HEK293T (cell line): ENCODE results near the gene FXYD4.

Experiments used
- CTCF ChIA-PET: fragments of 350-600 bp; formaldehyde crosslinking; extraction: SDS; loops from one replicate; lab custom pipeline; 2021; ENCODE audit warnings: antibody characterized with exemption, inconsistent platforms; lab: Yijun Ruan, JAX
- POLR2A ChIA-PET: fragments of 350-600 bp; formaldehyde crosslinking; extraction: SDS; loops from one replicate; lab custom pipeline; 2020; ENCODE audit warnings: antibody characterized with exemption, inconsistent platforms; lab: Yijun Ruan, JAX
- DNase-seq: peaks from one replicate; pipeline ENCODE4 v3.0.0; 2012; ENCODE audit warnings: mixed read lengths; ENCODE audit errors: extremely low spot score
- ARNT ChIP-seq: fragments of 450-650 bp; IDR thresholded peaks from 2 replicates; pipeline ENCODE4 v1.6.1; 2017; ENCODE audit warnings: mild to moderate bottlenecking
- BHLHE40 ChIP-seq: fragments of 450-650 bp; IDR thresholded peaks from 2 replicates; pipeline ENCODE4 v1.6.1; 2016; ENCODE audit warnings: mild to moderate bottlenecking, moderate library complexity, borderline replicate concordance
- CTBP1 ChIP-seq: fragments of 450-650 bp; IDR thresholded peaks from 2 replicates; pipeline ENCODE4 v1.6.1; 2016; ENCODE audit warnings: borderline replicate concordance
- ELF4 ChIP-seq: fragments of 450-650 bp; IDR thresholded peaks from 2 replicates; pipeline ENCODE4 v1.6.1; 2017; ENCODE audit warnings: antibody characterized with exemption
- FOXA1 ChIP-seq: fragments of 450-650 bp; IDR thresholded peaks from 2 replicates; pipeline ENCODE4 v1.6.1; 2016; ENCODE audit warnings: mild to moderate bottlenecking
- FOXK2 ChIP-seq: fragments of 450-650 bp; IDR thresholded peaks from 2 replicates; pipeline ENCODE4 v1.6.1; 2016; ENCODE audit warnings: mild to moderate bottlenecking
- FOXM1 ChIP-seq: fragments of 450-650 bp; IDR thresholded peaks from 2 replicates; pipeline ENCODE4 v1.6.1; 2017; ENCODE audit warnings: mild to moderate bottlenecking, borderline replicate concordance
- HDGF ChIP-seq: fragments of 450-650 bp; IDR thresholded peaks from 2 replicates; pipeline ENCODE4 v1.6.1; 2017; ENCODE audit warnings: antibody characterized with exemption, borderline replicate concordance
- L3MBTL2 ChIP-seq: fragments of 450-650 bp; conservative IDR thresholded peaks from 2 replicates; pipeline ENCODE4 v1.6.1; 2016; ENCODE audit warnings: mild to moderate bottlenecking
- LEF1 ChIP-seq: fragments of 450-650 bp; IDR thresholded peaks from 2 replicates; pipeline ENCODE4 v1.6.1; 2017; ENCODE audit warnings: mild to moderate bottlenecking, borderline replicate concordance
- NFRKB ChIP-seq: fragments of 450-650 bp; IDR thresholded peaks from 2 replicates; pipeline ENCODE4 v1.6.1; 2016; ENCODE audit warnings: mild to moderate bottlenecking, moderate library complexity
- SP1 ChIP-seq: fragments of 450-650 bp; IDR thresholded peaks from 2 replicates; pipeline ENCODE4 v1.6.1; 2017
- SUZ12 ChIP-seq: fragments of 450-650 bp; IDR thresholded peaks from 2 replicates; pipeline ENCODE4 v1.6.1; 2016; ENCODE audit warnings: mild to moderate bottlenecking
- TARDBP ChIP-seq: fragments of 450-650 bp; IDR thresholded peaks from 2 replicates; pipeline ENCODE4 v1.6.1; 2016
- ZNF384 ChIP-seq: fragments of 450-650 bp; IDR thresholded peaks from 2 replicates; pipeline ENCODE4 v1.6.1; 2016
- TF ChIP-seq, protein P1 (sequence below): fragments of 450-650 bp; IDR thresholded peaks from 2 replicates; pipeline ENCODE4 v1.6.1; 2016

Gene FXYD4

DNA sequence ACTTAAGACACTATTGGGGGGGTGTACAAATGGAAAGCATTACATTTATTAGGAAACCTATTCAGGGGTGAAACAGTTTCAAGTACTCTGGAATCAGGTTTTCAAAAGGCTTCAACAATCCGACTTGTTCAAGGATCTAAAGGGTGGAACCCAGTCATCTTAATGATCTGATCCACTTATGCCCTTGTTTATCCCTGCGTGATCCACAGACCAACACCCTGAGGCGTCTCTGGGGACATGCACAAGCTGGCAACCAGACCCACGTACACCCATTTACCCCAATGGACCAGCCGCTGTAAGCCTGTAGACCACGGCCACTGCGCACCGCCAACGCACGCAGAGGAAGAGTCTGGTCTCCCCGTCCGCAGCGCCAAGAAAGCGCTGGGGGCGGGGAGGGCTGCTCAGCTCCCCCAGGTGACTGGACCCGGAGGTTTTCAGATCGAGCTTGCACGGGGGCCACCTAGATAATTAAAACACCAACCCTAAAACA, 24.2 kb downstream of the FXYD4 start:
- CTCF ChIA-PET, result no interaction called here
- DNase-seq, result no peak
- POLR2A ChIA-PET, result interaction anchor here (0.7 to 2.9 kb wide), 8 partner anchors 8 to 36 kb away, joined by 3 to 21 read pairs (median 4); no protein-coding TSS in a partner anchor
- no peak for TF ChIP-seq HDGF
- no peak for TF ChIP-seq FOXK2
- TF ChIP-seq ARNT, result no peak
- no peak for TF ChIP-seq ZNF384
- no peak for TF ChIP-seq L3MBTL2

GRCh38 chr10:43396061-43396927, 24.9 kb downstream of the FXYD4 start:
- POLR2A ChIA-PET, result interaction anchor here (0.6 to 2.9 kb wide), 11 partner anchors 8 to 49 kb away, joined by 3 to 21 read pairs (median 3); partner anchors contain the start of gene HNRNPF
- CTCF ChIA-PET, result no interaction called here
- peak; percentile 92 for TF ChIP-seq L3MBTL2
- TF ChIP-seq ZNF384, result no peak
- DNase-seq, result peak; percentile 79

GRCh38 chr10:43396928-43397624, 25.6 kb downstream of the FXYD4 start:
- DNase-seq, result peak; percentile 71
- TF ChIP-seq, protein P1, sequence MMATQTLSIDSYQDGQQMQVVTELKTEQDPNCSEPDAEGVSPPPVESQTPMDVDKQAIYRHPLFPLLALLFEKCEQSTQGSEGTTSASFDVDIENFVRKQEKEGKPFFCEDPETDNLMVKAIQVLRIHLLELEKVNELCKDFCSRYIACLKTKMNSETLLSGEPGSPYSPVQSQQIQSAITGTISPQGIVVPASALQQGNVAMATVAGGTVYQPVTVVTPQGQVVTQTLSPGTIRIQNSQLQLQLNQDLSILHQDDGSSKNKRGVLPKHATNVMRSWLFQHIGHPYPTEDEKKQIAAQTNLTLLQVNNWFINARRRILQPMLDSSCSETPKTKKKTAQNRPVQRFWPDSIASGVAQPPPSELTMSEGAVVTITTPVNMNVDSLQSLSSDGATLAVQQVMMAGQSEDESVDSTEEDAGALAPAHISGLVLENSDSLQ, result no peak
- no peak for TF ChIP-seq NFRKB
- no peak for TF ChIP-seq FOXM1
- no peak for TF ChIP-seq ARNT
- TF ChIP-seq ELF4, result peak; percentile 73
- no peak for TF ChIP-seq HDGF
- TF ChIP-seq L3MBTL2, result peak; percentile 95
- no peak for TF ChIP-seq BHLHE40
- TF ChIP-seq FOXA1, result no peak
- TF ChIP-seq SP1, result no peak
- no peak for TF ChIP-seq TARDBP
- peak; percentile 52 for TF ChIP-seq CTBP1
- no peak for TF ChIP-seq FOXK2
- CTCF ChIA-PET, result no interaction called here
- POLR2A ChIA-PET, result interaction anchor here (0.6 to 2.9 kb wide), 7 partner anchors 10 to 49 kb away, joined by 3 to 21 read pairs (median 5); partner anchors contain the start of gene HNRNPF

- ChIA-PET CTCF (no interaction called here), POLR2A (interaction anchor here (1.5 kb wide), 1 partner anchor 38 kb away, joined by 3 read pairs; the partner anchor contains the start of gene ZNF487)
- no peak for TF ChIP-seq HDGF
- TF ChIP-seq L3MBTL2, result no peak
- TF ChIP-seq BHLHE40, result no peak
- no peak for TF ChIP-seq ZNF384
- no peak for TF ChIP-seq SP1
- no peak for TF ChIP-seq CTBP1
- no peak for DNase-seq
These were observed 27.5 kb downstream of the FXYD4 start for GRCh38 chr10:43398939-43399319.

DNA sequence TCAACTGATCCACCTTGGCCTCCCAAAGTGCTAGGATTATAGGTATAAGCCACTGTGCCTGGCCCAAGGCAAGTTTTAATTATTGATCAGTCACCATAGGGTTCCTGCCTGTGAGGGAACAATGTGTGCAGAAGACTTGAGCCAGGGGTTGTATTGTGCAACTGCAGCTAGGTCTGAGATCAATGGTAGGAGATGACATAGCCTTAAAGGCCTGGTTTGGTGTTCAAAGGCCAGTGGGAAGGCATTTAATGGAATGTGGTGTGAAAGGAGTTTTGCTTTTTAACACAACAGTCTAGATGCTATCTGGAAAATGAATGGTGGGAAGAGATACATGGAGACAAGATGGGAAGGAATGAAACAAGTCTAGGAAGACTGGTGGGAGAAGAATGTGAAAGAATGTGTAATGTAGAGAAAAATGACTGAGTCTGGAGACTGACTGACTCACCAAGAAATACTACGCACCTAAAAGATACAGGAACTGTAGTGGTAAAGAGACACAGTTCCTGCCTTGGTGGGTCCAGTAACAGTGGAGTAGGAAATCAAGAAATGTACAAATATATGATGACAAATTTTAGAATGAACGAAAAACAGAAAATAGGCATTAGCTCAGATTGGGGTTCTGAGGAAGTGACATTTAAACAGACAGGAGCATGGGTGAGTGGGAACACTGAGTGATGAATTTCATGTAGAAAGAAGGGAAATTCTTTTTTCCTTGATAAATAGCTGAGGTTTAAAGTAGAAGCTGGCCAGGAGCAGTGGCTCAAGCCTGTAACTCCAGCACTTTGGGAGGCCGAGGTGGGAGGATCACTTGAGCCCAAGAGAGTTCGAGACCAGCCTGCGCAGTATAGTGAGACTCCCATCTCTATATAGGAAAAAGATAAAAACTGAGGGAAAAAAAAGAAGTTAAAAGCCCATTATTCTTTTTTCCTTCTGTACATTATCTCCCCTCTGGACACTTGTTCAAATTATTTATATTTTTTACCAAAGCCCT, 28.2 kb downstream of the FXYD4 start:
- CTCF ChIA-PET, result no interaction called here
- TF ChIP-seq FOXK2 (no peak), HDGF (no peak)
- POLR2A ChIA-PET, result no interaction called here

DNA sequence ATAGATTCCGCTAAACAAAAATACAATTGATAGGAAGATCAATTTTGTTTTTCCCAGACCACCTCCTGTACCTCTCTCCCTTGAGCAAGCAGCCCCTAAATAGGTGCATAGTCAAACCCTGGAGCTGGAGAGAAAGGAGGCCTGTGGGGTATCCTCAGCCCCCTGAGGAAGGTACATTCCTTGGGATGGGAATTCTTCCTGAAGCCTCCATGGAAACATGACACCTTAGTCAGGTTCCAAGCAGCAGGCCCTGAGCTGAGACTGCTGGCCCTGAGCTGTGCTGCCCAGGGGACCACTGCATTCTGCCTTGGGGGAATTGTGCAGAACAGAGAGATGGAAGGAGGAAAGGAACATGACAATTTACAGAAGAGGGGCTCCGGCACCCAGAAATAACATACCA, 30.2 kb downstream of the FXYD4 start:
- ChIA-PET POLR2A (no interaction called here), CTCF (interaction anchor here (0.6 to 1.3 kb wide), 2 partner anchors 51 to 200 kb away, joined by 3 read pairs; no protein-coding TSS in a partner anchor)
- DNase-seq, result no peak

More for the DNA sequence above, 28.2 kb downstream of the FXYD4 start:
- DNase-seq, result no peak

More for the DNA sequence above, 30.2 kb downstream of the FXYD4 start:
- no peak for TF ChIP-seq FOXA1
- TF ChIP-seq ELF4, result no peak
- TF ChIP-seq, protein P1, result no peak
- TF ChIP-seq ZNF384, result no peak
- TF ChIP-seq L3MBTL2, result no peak
- no peak for TF ChIP-seq FOXK2
- TF ChIP-seq SP1, result no peak
- no peak for TF ChIP-seq NFRKB
- no peak for TF ChIP-seq FOXM1
- TF ChIP-seq LEF1, result no peak
- no peak for TF ChIP-seq BHLHE40
- TF ChIP-seq CTBP1, result no peak
- TF ChIP-seq ARNT, result no peak
- no peak for TF ChIP-seq SUZ12
- no peak for TF ChIP-seq TARDBP
- TF ChIP-seq HDGF, result no peak
